Skin epidermis (tissue), 12 donors: ENCODE measurements around the gene ZNF699.
"Not testable (repeated sequence)": the region's sequence is repeated elsewhere in the genome, so short reads cannot be mapped to it uniquely, and the experiment has no call there.

ENCODE experiments used
- H3K27ac ChIP-seq, 21 experiments: fragments of 200-600 bp; sonication (generic) in 11 of 21; one replicate each; pipeline ENCODE4 v1.5.0; 2020; ENCODE audit warnings: mild to moderate bottlenecking in 3 of 21, inconsistent platforms in 2 of 21, moderate library complexity in 2 of 21
- H3K4me3 ChIP-seq, 7 experiments: fragments of 200-600 bp; sonication (generic) in 2 of 7; one replicate each; pipeline ENCODE4 v1.5.0; 2020; ENCODE audit warnings: inconsistent platforms in 2 of 7, mild to moderate bottlenecking in 2 of 7, moderate library complexity in 1 of 7

Gene ZNF699

DNA sequence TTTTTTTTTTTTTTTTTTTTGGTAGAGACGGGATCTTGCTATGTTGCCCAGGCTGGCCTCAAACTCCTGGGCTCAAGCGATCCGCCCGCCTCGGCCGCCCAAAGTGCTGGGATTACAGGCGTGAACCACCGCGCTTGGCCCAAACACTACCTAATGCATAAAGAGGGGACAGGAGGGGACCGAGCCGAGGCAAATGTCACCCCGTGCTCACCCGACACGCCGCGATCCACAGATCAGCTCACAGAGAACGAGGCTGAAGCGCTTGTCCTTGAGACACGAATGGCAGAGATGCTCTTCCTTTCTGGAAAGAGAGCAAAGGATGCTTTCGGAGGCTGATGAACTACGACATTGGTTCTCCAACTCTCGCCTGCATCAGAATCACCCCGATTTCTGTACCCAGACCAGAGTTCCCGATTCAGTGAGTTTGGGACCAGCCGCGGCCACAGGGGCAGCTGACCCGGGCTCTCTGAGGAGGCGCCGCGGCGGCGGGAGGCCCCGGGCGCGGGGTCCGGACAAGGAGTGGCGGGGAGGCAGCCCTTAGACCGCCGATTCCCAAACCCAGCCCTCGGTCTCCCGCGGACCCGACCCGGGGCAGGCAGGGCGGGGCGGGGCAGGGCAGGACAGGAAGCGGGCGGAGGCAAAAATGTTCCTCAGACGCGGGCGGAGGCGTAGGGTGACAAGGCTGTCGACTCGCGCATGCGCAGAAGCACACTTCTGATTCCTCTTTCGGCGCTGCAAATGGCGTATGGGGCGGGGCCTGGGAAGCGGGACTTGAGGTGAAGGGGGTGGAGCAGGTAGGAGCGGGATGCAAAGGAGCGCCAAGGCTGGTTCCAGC, at the start of gene ZNF699:
ZNF699 (minus strand) TSS at position 700 of the 835 bp plus-strand sequence. CDS start 4,719 bp downstream, outside the sequence.
- peak within 1 kb of the TSS; percentile 80 to 99 (median 96) for H3K27ac ChIP-seq

DNA sequence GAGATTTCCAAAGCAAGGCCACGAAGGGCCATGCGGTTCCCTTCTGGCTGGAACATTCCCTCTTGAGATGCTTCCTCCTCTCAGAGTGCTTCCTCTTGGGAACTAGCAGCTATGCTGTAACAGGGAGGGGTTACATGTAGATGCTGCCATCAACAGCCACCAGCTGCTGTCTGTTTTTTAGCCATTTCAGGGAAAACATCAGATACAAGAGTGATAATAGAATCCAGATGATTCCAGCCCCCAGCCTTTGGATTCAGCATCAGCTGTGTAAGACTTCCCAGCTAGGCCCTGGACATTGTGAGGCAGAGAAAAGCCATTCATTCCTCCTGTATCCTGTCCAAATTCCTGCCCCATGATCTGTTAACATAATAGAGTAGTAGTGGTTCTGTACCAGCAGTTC, 45.0 kb upstream of the ZNF699 start:
- Histone ChIP-seq H3K27ac (no peak overlapping the region), H3K4me3 (no peak overlapping the region)

More for the DNA sequence above, at the start of gene ZNF699:
- H3K4me3 ChIP-seq = peak within 1 kb of the TSS; percentile 62 to 95 (median 89)

DNA sequence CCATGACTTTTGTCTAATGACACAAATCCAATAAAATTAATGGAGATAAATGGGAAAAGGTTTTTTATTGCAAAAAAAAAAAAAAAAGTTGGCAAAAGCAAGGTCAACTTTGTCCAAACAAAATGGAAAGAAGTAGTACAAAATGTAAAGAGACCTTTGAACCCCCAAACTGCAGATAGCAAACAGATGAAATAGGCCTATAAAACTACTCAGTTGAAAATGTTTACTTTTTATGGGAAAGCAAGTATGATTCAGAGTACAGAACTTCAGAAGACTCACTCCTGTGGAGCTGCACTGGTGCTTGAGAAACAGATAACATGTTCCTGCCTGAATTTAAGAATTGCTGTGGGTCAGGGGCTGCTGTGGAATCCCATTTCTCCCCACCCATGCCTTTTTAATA, 43.4 kb upstream of the ZNF699 start:
- no peak overlapping the region for H3K4me3 ChIP-seq
- H3K27ac ChIP-seq = no peak overlapping the region

DNA sequence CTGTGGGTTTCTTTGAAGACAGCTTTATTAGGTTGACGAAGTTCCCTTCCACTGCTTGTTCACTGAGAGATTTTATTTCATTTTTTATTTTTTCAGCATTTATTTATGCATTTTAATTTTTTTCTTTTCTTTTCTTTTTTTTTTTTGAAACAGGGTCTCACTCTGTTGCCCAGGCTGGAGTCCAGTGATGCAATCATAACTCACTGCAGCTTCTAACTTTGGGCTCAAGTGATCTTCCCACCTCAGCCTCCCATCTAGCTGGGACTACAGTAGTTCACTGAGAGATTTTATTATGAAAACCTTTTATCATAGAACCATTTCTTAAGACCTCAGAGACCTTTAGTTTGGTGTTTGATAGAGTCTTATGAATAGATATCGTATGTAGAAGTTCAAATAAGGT, 42.9 kb upstream of the ZNF699 start:
- no peak overlapping the region for H3K4me3 ChIP-seq
- no peak overlapping the region for H3K27ac ChIP-seq

- H3K4me3 ChIP-seq = no peak overlapping the region
- no peak overlapping the region for H3K27ac ChIP-seq
Measured at GRCh38 chr19:9348671-9349070, 39.0 kb upstream of the ZNF699 start.

- Histone ChIP-seq H3K4me3 (no peak overlapping the region), H3K27ac (no peak overlapping the region)
Measured at GRCh38 chr19:9348253-9348652, 38.6 kb upstream of the ZNF699 start.

- H3K4me3 ChIP-seq = no peak overlapping the region
- no peak overlapping the region for H3K27ac ChIP-seq
Measured at GRCh38 chr19:9345005-9345404, 35.4 kb upstream of the ZNF699 start.

DNA sequence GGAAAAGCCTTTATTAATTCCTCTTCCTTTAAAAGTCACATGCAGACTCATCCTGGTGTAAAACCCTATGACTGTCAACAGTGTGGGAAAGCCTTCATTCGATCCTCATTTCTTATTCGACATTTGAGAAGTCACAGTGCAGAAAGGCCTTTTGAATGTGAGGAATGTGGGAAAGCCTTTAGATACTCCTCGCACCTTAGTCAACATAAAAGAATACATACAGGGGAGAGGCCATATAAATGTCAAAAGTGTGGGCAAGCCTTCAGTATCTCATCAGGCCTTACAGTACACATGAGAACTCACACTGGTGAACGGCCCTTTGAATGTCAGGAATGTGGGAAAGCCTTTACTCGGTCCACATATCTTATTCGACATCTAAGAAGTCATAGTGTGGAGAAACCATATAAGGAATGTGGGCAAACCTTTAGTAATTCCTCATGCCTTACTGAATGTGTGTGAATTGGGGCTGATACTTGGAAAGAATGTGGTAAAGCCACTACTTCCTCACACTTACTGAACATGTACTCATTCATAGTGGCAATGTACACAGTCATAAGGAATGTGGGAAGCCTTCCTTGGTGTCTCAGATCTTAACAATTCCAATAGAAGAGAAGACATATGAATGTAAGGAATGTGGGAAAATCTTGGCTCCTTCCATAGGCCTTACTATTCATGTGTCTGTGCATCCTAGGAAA, 33.1 kb upstream of the ZNF699 start:
- H3K4me3 ChIP-seq = no peak overlapping the region
- H3K27ac ChIP-seq = no peak overlapping the region

DNA sequence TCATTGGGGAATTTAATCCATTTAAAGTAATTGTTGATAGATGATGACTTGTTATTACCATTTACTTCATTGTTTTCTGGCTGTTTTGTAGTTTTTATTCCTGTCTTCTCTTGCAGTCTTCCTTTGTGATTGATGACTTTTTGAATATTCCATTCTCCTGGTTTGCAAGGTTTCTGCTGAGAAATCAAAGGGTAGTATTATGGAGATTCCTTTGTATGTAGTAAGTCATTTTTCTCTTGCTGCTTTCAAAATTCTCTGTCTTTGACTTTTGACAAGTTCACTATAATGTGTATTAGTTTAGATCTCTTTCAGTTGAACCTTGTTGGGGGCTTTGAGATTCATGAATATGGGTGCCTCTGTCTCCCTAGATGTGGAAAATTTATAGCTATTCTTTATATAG, 20.4 kb upstream of the ZNF699 start:
- Histone ChIP-seq H3K4me3 (no peak overlapping the region), H3K27ac (no peak overlapping the region)

- H3K27ac ChIP-seq = peak overlapping the region in 20 of 21 experiments; percentile 65 to 92 (median 87)
- peak overlapping the region; percentile 57 to 79 (median 68) for H3K4me3 ChIP-seq
Measured at GRCh38 chr19:9324584-9324962, 14.9 kb upstream of the ZNF699 start.

DNA sequence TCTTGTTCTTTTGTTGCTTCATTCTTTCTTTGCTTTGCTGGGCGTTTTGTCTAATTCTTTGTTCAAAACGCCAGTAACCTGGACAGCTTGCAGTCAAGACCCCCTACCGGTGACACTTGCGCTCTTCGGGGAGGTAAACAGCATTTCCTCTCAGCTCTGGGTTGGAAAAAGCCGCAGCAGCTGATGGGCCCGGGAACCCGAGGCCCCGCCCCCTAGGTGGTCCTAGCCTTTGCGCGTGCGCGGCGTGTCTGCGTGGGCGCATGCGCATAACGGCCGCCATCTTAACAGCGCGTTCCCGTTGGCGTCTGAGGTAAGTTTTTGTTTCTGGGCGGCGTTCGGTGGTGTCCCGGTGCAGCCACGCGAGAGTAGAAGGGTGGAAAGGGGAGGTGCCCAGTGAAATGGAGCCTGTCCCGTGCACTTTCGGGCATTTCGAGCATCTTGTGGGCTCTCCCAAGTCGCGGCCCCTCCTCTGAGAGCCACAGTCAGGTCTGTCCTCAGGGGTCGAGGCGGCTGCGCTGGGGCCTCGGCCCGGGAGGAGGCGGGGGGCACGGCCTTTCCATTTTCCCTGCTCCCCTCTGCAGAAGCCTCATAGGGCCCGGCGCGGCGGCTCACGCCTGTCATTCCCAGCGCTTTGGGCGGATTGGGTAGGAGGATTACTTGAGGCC, 14.4 kb upstream of the ZNF699 start, which contains the start of gene ZNF559:
ZNF559 (plus strand) TSS at position 261 of the 665 bp plus-strand sequence. CDS start 14,371 bp downstream, outside the sequence.
- peak within 1 kb of the TSS; percentile 57 to 79 (median 68) for H3K4me3 ChIP-seq
- H3K27ac ChIP-seq = peak within 1 kb of the TSS in 20 of 21 experiments; percentile 65 to 92 (median 87)

DNA sequence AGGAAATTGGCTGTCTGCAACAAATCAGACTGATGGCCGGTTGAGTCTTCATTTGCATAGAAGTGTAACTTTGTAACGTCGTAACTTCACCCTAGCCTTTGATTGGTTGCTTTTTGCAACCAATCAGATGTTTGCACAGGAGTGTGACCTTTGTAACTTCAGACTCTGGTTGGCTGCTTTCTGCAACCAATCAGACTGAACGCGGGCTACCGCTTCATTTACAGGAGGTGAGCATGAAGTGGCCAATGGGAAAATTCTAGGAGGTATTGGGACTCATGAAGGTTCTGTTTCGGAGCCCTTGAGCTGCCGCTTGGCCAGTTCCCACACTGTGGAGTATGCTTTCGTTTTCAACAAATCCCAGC, 13.9 kb upstream of the ZNF699 start:
- Histone ChIP-seq H3K4me3 (peak overlapping the region; percentile 57 to 79 (median 68)), H3K27ac (peak overlapping the region in 20 of 21 experiments; percentile 37 to 92 (median 86))

DNA sequence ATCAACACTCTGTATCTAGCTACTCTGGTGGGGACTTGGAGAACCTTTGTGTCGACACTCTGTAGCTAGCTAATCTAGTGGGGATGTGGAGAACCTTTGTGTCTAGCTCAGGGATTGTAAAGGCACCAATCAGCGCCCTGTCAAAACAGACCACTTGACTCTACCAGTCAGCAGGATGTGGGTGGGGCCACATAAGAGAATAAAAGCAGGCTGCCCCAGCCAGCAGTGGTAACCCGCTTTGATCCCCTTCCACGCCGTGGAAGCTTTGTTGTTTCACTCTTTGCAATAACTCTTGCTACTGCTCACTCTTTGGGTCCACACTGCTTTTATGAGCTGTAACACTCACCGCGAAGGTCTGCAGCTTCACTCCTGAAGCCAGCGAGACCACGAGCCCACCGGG, 12.6 kb upstream of the ZNF699 start:
- H3K27ac ChIP-seq, H3K4me3 ChIP-seq: not testable (repeated sequence)

GRCh38 chr19:9321756-9322155, 12.1 kb upstream of the ZNF699 start:
- H3K27ac ChIP-seq, H3K4me3 ChIP-seq: not testable (repeated sequence)

DNA sequence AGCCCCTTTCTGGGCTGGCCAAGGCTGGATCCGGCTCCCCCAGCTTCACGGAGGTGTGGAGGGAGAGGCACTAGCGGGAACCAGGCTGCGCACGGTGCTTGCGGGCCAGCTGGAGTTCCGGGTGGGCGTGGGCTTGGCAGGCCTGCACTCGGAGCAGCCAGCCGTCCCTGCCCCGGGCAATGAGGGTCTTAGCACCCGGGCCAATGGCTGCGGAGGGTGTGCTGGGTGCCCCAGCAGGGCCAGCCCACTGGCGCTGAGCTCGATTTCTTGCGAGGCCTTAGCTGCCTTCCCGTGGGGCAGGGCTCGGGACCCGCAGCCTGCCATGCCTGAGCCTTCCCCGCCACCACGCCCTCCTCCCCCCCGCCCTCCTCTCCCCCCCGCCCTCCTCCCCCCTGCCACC, 11.7 kb upstream of the ZNF699 start:
- Histone ChIP-seq H3K27ac (no peak overlapping the region), H3K4me3 (no peak overlapping the region)

- no peak overlapping the region for H3K27ac ChIP-seq
- H3K4me3 ChIP-seq = no peak overlapping the region
Measured at GRCh38 chr19:9313756-9314155, 4.1 kb upstream of the ZNF699 start.

DNA sequence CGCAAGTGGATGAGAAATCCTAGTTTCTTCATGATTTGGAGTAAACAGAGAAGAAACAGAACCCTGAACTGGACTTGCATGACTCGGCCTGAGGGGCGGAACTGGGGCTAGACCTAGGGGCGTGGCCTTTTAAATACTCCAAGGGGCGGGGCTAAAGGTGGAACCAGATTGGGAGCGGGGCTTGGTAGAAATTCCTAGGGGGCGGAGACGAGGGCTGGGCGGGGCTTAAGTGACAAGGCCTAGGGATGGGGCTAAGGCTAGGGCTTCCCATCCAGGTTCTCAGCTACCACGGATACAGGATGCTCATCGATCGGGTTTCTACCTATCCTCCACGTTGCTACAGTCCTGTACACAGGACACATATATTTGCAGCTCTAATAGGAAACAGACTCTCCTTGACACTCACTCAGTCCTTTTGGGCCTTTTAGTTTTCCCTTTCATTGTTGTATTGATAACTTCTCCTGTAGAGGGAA, 372 bp upstream of the ZNF699 start:
- Histone ChIP-seq H3K4me3 (peak overlapping the region; percentile 62 to 95 (median 89)), H3K27ac (peak overlapping the region in 20 of 21 experiments; percentile 87 to 99 (median 96))

DNA sequence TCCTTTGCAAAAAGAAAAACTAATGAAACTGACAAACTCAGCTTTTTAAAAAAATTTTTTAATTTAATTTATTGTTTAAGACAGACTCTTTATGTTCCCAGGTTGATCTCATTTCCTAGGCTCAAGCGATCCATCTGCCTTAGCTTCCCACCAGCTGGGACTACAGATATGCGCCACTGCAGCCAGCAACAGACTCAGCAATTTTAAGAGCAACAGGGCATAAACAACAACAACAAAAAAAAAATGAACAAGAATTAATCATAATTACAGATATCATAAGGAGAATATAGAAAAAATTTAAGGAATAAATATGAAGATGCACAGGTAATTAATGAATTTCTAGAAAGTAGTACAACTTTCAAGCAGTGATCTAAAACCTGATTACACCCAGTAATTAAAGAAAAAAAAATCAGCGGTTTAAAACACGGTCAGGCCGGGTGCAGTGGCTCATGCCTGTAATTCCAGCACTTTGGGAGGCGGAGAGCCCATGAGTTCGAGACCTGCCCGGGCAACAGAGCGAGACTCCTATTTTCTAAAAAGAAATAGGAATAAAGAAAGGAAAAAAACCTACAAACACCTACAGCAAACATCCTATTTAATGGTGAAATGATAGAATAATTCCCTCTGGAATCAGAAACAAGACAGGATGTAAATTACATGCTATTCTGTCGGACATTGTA, 1.4 kb downstream of the ZNF699 start:
- peak overlapping the region in 5 of 7 experiments; percentile 62 to 95 (median 89) for H3K4me3 ChIP-seq
- peak overlapping the region in 2 of 21 experiments; percentile 89 to 95 for H3K27ac ChIP-seq

DNA sequence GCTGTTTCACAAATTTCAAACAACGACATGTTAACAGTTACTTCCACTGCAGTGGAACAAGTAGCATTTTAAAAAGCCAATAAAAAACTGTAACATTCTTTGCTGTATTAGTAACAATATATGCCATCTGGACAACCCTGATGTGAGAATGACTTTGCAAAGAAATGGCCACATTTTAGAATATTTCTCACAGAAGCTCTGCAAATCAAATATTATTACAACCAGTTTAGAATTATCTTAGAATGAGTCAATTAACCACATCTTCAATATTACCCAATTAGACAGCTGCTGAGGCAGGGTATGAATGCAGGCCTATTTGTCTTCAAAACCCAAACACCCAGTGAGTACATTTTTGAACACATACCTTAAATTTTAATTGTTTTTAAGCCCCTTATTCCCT, 3.2 kb downstream of the ZNF699 start:
- Histone ChIP-seq H3K27ac (peak overlapping the region in 1 of 21 experiments; percentile 12), H3K4me3 (no peak overlapping the region)

- Histone ChIP-seq H3K4me3 (no peak overlapping the region), H3K27ac (no peak overlapping the region)
Measured at GRCh38 chr19:9296336-9296735, 13.3 kb downstream of the ZNF699 start.
